HepG2 (cell line): ENCODE data around the gene AQP11. TPM values are rescaled to one million over a fixed set of nuclear protein-coding genes. Genes with fewer than 3 reads are reported as not detected.

Experiments used
- DNMT3B ChIP-seq: conservative IDR thresholded peaks from 2 replicates; pipeline ENCODE4 v1.6.1; 2016; ENCODE audit warnings: missing biosample characterization, control low read depth
- MAF1 ChIP-seq: sonication (generic); formaldehyde crosslinking; IDR thresholded peaks from 2 replicates; pipeline ENCODE4 v1.5.0; 2020; ENCODE audit warnings: missing genetic modification reagents, borderline replicate concordance
- MATR3 ChIP-seq: sonication (generic); formaldehyde crosslinking; IDR thresholded peaks from 2 replicates; pipeline ENCODE4 v1.4.0; 2020; ENCODE audit warnings: missing genetic modification reagents
- RARG ChIP-seq: sonication (generic); formaldehyde crosslinking; IDR thresholded peaks from 2 replicates; pipeline ENCODE4 v1.4.0; 2020; ENCODE audit warnings: low read depth, mild to moderate bottlenecking, missing genetic modification reagents
- RFXANK ChIP-seq: IDR thresholded peaks from 2 replicates; pipeline ENCODE4 v1.6.1; 2016
- RXRA ChIP-seq: sonication (generic); formaldehyde crosslinking; IDR thresholded peaks from 2 replicates; pipeline ENCODE4 v1.5.1; 2020; ENCODE audit warnings: missing genetic modification reagents
- SAP130 ChIP-seq: IDR thresholded peaks from 2 replicates; pipeline ENCODE4 v1.6.1; 2016; ENCODE audit warnings: low read depth
- SOX6 ChIP-seq, 2 experiments: fragments of 450-650 bp in 1 of 2; sonication (generic) in 1 of 2; formaldehyde crosslinking in 1 of 2; IDR thresholded peaks; 2 replicates each; pipeline versions ENCODE4 v1.4.0 to v1.6.1; 2017 to 2020; ENCODE audit warnings: antibody characterized with exemption in 1 of 2, mild to moderate bottlenecking in 1 of 2, missing genetic modification reagents in 1 of 2
- SPEN ChIP-seq: sonication (generic); formaldehyde crosslinking; IDR thresholded peaks from 2 replicates; pipeline ENCODE4 v1.5.1; 2020; ENCODE audit warnings: low read depth, mild to moderate bottlenecking, missing genetic modification reagents
- ZNF253 ChIP-seq: sonication (generic); formaldehyde crosslinking; IDR thresholded peaks from 2 replicates; pipeline ENCODE4 v1.8.0; 2022; ENCODE audit warnings: mild to moderate bottlenecking, missing genetic modification reagents, borderline replicate concordance
- ZNF691 ChIP-seq: sonication (generic); formaldehyde crosslinking; IDR thresholded peaks from 2 replicates; pipeline ENCODE4 v1.4.0; 2020; ENCODE audit warnings: missing genetic modification reagents, low read depth, mild to moderate bottlenecking, borderline replicate concordance
- ZNF850 ChIP-seq: sonication (generic); formaldehyde crosslinking; conservative IDR thresholded peaks from 2 replicates; pipeline ENCODE4 v1.9.0; 2021; ENCODE audit warnings: mild to moderate bottlenecking, missing genetic modification reagents
- ZNF878 ChIP-seq: sonication (generic); formaldehyde crosslinking; IDR thresholded peaks from 2 replicates; pipeline ENCODE4 v1.8.1; 2023; ENCODE audit warnings: mild to moderate bottlenecking, missing genetic modification reagents, moderate library complexity
- polyA plus RNA-seq, 8 experiments: library from polyadenylated mRNA; depleted of rRNA in 3 of 8; stranded (reverse) in 7 of 8; unstranded in 1 of 8; fragments of >200 nt; fragmentation: Illumina TruSeq in 4 of 8; extraction: Trizol in 4 of 8; gene quantifications; 2 replicates each; pipeline versions ENCODE4 v1.2.1 to v1.2.3, GENCODE V29; 2011 to 2016; ENCODE audit warnings: low read depth in 4 of 8, missing spikeins in 1 of 8, mixed read lengths in 1 of 8; ENCODE audit not compliant: insufficient read depth in 1 of 8
- total RNA-seq, 5 experiments: library from RNA; depleted of rRNA; stranded (reverse); fragments of >200 nt; fragmentation: Illumina TruSeq; extraction: Trizol; gene quantifications; 2 replicates each; pipeline ENCODE4 v1.2.3, GENCODE V29; 2016; ENCODE audit warnings: low read depth in 1 of 5
- TF ChIP-seq, protein P1 (sequence below), 2 experiments: IDR thresholded peaks; 2 replicates each; pipeline ENCODE4 v1.6.1; 2011 to 2012; ENCODE audit warnings: low read length in 2 of 2, borderline replicate concordance in 1 of 2, low read depth in 1 of 2, mild to moderate bottlenecking in 1 of 2, moderate library complexity in 1 of 2
- TF ChIP-seq, protein P2 (sequence below): sonication (generic); formaldehyde crosslinking; IDR thresholded peaks from 2 replicates; pipeline ENCODE4 v1.5.0; 2020; ENCODE audit warnings: mild to moderate bottlenecking, missing genetic modification reagents
- TF ChIP-seq, protein P3 (sequence below): sonication (generic); formaldehyde crosslinking; IDR thresholded peaks from 2 replicates; pipeline ENCODE4 v1.4.0; 2020; ENCODE audit warnings: missing genetic modification reagents, borderline replicate concordance
- TF ChIP-seq, protein P4 (sequence below): sonication (generic); formaldehyde crosslinking; IDR thresholded peaks from 2 replicates; pipeline ENCODE4 v1.4.0; 2020; ENCODE audit warnings: mild to moderate bottlenecking, missing genetic modification reagents

Gene AQP11
- total and polyA plus RNA-seq, 2 of the 13 experiments (the other 11 are each of a cell fraction or from before 2014, with no cell fraction given), result 10.4 to 15.3 TPM

DNA sequence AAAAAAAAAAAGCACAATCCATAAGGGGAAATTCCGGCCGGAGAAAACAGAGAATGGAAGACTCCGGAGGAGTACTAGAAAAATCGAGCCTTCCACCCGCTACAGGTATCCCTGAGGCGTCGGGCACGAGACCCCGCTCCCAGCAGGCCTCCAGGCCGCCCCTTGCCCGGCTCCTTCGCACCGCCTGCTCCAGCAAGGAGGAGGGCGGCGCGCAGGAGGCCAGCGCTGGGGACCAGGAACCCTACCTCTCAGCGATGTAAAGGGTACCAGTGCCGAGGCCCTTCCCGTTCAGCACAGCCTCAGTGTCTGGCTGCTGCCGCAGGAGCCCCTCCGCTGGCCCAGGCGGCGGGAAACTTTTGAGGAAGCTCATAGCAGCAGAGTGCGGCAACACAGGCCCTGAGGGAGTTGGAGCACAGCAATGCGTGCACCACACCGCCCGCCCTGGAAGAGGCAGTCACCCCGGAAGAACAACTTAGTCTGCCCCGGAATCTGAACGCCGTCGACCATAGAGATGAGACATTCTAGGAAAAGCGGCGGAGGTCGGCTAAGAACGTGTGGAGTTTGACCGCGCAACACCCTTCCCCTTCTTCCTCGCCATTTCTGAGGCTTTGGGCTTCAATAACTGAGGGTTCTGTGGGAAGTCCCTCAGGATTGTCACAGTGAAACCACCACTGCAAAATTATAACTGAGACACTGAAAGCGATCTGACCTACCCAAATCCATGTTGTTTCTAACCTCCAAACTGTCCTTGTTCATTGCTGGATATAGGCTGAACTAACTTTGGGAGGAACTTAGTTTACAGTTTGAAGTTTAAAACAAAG, 47.8 kb downstream of the AQP11 start, which contains the start of gene CLNS1A (continued):
- TF ChIP-seq, protein P1, sequence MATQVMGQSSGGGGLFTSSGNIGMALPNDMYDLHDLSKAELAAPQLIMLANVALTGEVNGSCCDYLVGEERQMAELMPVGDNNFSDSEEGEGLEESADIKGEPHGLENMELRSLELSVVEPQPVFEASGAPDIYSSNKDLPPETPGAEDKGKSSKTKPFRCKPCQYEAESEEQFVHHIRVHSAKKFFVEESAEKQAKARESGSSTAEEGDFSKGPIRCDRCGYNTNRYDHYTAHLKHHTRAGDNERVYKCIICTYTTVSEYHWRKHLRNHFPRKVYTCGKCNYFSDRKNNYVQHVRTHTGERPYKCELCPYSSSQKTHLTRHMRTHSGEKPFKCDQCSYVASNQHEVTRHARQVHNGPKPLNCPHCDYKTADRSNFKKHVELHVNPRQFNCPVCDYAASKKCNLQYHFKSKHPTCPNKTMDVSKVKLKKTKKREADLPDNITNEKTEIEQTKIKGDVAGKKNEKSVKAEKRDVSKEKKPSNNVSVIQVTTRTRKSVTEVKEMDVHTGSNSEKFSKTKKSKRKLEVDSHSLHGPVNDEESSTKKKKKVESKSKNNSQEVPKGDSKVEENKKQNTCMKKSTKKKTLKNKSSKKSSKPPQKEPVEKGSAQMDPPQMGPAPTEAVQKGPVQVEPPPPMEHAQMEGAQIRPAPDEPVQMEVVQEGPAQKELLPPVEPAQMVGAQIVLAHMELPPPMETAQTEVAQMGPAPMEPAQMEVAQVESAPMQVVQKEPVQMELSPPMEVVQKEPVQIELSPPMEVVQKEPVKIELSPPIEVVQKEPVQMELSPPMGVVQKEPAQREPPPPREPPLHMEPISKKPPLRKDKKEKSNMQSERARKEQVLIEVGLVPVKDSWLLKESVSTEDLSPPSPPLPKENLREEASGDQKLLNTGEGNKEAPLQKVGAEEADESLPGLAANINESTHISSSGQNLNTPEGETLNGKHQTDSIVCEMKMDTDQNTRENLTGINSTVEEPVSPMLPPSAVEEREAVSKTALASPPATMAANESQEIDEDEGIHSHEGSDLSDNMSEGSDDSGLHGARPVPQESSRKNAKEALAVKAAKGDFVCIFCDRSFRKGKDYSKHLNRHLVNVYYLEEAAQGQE (IDR thresholded peaks at IDR 0.05; ENCODE audit: borderline replicate concordance in 1 of 2, low read depth in 1 of 2, low read length in 2 of 2), result peak in 1 of 2 experiments; percentile 43; a peak in 1 of 4 replicates
- TF ChIP-seq RXRA (CRISPR knock-in tag), result peak; percentile 66
- TF ChIP-seq RARG (CRISPR knock-in tag), result no peak
- 0 out of 2 replicates have a peak, but pooled peaks have one; percentile 76 for TF ChIP-seq ZNF253 (CRISPR knock-in tag)
- TF ChIP-seq, protein P2, sequence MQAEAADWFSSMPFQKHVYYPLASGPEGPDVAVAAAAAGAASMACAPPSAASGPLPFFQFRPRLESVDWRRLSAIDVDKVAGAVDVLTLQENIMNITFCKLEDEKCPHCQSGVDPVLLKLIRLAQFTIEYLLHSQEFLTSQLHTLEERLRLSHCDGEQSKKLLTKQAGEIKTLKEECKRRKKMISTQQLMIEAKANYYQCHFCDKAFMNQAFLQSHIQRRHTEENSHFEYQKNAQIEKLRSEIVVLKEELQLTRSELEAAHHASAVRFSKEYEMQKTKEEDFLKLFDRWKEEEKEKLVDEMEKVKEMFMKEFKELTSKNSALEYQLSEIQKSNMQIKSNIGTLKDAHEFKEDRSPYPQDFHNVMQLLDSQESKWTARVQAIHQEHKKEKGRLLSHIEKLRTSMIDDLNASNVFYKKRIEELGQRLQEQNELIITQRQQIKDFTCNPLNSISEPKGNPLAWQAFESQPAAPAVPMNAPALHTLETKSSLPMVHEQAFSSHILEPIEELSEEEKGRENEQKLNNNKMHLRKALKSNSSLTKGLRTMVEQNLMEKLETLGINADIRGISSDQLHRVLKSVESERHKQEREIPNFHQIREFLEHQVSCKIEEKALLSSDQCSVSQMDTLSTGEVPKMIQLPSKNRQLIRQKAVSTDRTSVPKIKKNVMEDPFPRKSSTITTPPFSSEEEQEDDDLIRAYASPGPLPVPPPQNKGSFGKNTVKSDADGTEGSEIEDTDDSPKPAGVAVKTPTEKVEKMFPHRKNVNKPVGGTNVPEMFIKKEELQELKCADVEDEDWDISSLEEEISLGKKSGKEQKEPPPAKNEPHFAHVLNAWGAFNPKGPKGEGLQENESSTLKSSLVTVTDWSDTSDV (CRISPR knock-in tag), result peak; percentile 80; the same call in 1 of the 2 replicates
- peak; percentile 81 for TF ChIP-seq ZNF691
- TF ChIP-seq DNMT3B (CRISPR knock-in tag), result peak; percentile 87
- TF ChIP-seq ZNF850 (CRISPR knock-in tag), result no peak
- TF ChIP-seq MATR3 (CRISPR knock-in tag), result no peak
- TF ChIP-seq, protein P3, sequence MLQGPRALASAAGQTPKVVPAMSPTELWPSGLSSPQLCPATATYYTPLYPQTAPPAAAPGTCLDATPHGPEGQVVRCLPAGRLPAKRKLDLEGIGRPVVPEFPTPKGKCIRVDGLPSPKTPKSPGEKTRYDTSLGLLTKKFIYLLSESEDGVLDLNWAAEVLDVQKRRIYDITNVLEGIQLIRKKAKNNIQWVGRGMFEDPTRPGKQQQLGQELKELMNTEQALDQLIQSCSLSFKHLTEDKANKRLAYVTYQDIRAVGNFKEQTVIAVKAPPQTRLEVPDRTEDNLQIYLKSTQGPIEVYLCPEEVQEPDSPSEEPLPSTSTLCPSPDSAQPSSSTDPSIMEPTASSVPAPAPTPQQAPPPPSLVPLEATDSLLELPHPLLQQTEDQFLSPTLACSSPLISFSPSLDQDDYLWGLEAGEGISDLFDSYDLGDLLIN (CRISPR knock-in tag), result peak; percentile 50; the same call in 1 of the 2 replicates
- peak; percentile 97 for TF ChIP-seq SAP130
- TF ChIP-seq RFXANK (CRISPR knock-in tag), result no peak
- TF ChIP-seq SOX6 (IDR thresholded peaks at IDR 0.05), result no peak
- TF ChIP-seq SOX6 (CRISPR knock-in tag; IDR thresholded peaks at IDR 0.05), result peak; percentile 57
- peak; percentile 82 for TF ChIP-seq SPEN (CRISPR knock-in tag)
- peak; percentile 86; the same call in 1 of the 2 replicates for TF ChIP-seq ZNF878 (CRISPR knock-in tag)
- no peak; the same call in 1 of the 2 replicates for TF ChIP-seq MAF1
- TF ChIP-seq, protein P4, sequence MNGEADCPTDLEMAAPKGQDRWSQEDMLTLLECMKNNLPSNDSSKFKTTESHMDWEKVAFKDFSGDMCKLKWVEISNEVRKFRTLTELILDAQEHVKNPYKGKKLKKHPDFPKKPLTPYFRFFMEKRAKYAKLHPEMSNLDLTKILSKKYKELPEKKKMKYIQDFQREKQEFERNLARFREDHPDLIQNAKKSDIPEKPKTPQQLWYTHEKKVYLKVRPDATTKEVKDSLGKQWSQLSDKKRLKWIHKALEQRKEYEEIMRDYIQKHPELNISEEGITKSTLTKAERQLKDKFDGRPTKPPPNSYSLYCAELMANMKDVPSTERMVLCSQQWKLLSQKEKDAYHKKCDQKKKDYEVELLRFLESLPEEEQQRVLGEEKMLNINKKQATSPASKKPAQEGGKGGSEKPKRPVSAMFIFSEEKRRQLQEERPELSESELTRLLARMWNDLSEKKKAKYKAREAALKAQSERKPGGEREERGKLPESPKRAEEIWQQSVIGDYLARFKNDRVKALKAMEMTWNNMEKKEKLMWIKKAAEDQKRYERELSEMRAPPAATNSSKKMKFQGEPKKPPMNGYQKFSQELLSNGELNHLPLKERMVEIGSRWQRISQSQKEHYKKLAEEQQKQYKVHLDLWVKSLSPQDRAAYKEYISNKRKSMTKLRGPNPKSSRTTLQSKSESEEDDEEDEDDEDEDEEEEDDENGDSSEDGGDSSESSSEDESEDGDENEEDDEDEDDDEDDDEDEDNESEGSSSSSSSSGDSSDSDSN (CRISPR knock-in tag), result peak; percentile 93
